ENCODE data around the gene SLC35G4. TPM values are rescaled to one million over a fixed set of nuclear protein-coding genes. Genes with fewer than 3 reads are reported as not detected.
"Not testable (repeated sequence)": the region's sequence is repeated elsewhere in the genome, so short reads cannot be mapped to it uniquely, and the experiment has no call there.

SLC35G4 gene
- total RNA-seq, 2 donors from 2014 or later = not detected

- H3K4me3 ChIP-seq; H3K27me3 ChIP-seq (replicated peaks; ENCODE audit: insufficient read depth); DNase-seq (ENCODE audit: low spot score); H3K27ac ChIP-seq; ATAC-seq (ENCODE audit: insufficient number of reproducible peaks, low FRiP score, low read depth); H3K9me3 ChIP-seq; H3K4me1 ChIP-seq (ENCODE audit: control insufficient read depth in 1 of 2, low read depth in 2 of 2); H3K36me3 ChIP-seq: not testable (repeated sequence)
Observed at GRCh38 chr18:11614042-11614441, 4.6 kb downstream of the SLC35G4 start.

DNA sequence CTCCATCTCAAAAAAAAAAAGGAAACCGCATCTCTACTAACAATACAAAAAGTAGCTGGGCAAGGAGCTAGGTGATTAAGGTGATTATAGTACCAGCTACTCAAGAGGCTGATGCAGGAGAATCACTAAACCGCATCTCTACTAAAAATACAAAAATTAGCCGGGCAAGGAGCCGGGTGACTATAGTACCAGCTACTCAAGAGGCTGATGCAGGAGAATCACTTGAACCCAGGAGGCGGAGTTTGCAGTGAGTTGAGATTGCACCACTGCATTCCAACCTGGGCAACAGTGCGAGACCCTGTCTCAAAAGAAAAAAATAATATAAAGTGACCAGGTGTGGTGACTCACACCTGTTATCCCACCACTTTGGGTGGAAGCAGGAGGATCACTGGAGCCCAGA, 5.6 kb downstream of the SLC35G4 start:
- H3K36me3 ChIP-seq; H3K27ac ChIP-seq; DNase-seq (ENCODE audit: low spot score); H3K4me3 ChIP-seq; H3K27me3 ChIP-seq (replicated peaks; ENCODE audit: insufficient read depth); ATAC-seq (ENCODE audit: insufficient number of reproducible peaks, low FRiP score, low read depth); H3K9me3 ChIP-seq; H3K4me1 ChIP-seq (ENCODE audit: control insufficient read depth in 1 of 2, low read depth in 2 of 2): not testable (repeated sequence)

DNA sequence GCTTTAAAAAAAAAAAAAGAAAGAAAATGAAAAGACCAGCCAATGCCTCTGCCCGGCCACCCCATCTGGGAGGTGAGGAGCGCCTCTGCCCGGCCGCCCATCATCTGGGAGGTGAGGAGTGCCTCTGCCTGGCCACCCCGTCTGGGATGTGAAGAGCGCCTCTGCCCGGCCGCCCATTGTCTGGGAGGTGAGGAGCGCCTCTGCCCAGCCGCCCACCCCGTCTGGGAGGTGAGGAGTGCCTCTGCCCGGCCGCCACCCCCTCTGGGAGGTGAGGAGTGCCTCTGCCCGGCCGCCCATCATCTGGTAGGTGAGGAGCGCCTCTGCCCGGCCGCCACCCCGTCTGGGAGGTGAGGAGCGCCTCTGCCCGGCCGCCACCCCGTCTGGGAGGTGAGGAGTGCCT, 37.9 kb downstream of the SLC35G4 start:
- not testable (repeated sequence) for H3K27me3 ChIP-seq (replicated peaks; ENCODE audit: insufficient read depth); DNase-seq (ENCODE audit: low spot score); H3K4me3 ChIP-seq; H3K27ac ChIP-seq; H3K36me3 ChIP-seq; ATAC-seq (ENCODE audit: insufficient number of reproducible peaks, low FRiP score, low read depth); H3K9me3 ChIP-seq; H3K4me1 ChIP-seq (ENCODE audit: control insufficient read depth in 1 of 2, low read depth in 2 of 2)

- ATAC-seq (ENCODE audit: insufficient number of reproducible peaks, low FRiP score, low read depth); H3K4me1 ChIP-seq (ENCODE audit: control insufficient read depth in 1 of 2, low read depth in 2 of 2); H3K4me3 ChIP-seq; H3K9me3 ChIP-seq; H3K27me3 ChIP-seq (replicated peaks; ENCODE audit: insufficient read depth); H3K36me3 ChIP-seq; DNase-seq (ENCODE audit: low spot score); H3K27ac ChIP-seq: not testable (repeated sequence)
Observed at GRCh38 chr18:11647804-11648203, 38.4 kb downstream of the SLC35G4 start.

DNA sequence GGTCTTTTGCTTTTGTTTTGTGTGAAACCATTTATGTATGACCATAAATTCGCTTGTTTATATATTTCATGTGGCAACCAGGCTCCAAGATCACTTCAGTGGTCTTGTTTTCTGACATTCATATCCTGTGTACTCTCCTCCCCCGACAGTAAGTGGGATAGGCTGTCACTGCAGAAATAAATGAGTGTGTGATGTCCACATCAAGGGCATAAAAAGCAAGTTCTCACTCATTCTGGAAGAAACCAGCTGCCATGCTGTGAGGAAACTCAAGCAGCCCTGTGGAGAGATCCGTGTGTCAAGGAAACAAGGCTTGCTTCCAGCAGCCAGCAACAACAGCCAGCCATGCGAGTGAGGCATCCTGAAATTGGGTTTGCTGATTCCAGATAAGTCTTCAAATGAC, 40.4 kb downstream of the SLC35G4 start:
- DNase-seq (ENCODE audit: low spot score) = no peak
- no peak overlapping the region for H3K4me3 ChIP-seq
- no peak overlapping the region for H3K27ac ChIP-seq
- no peak for ATAC-seq (ENCODE audit: insufficient number of reproducible peaks, low FRiP score, low read depth)
- no peaks in the 10 kb centered on the region for H3K4me1 ChIP-seq (ENCODE audit: control insufficient read depth in 1 of 2, low read depth in 2 of 2)
- no peaks in the 10 kb centered on the region for H3K27me3 ChIP-seq (replicated peaks; ENCODE audit: insufficient read depth)
- H3K9me3 ChIP-seq = no peaks in the 10 kb centered on the region
- TF ChIP-seq, protein P1, sequence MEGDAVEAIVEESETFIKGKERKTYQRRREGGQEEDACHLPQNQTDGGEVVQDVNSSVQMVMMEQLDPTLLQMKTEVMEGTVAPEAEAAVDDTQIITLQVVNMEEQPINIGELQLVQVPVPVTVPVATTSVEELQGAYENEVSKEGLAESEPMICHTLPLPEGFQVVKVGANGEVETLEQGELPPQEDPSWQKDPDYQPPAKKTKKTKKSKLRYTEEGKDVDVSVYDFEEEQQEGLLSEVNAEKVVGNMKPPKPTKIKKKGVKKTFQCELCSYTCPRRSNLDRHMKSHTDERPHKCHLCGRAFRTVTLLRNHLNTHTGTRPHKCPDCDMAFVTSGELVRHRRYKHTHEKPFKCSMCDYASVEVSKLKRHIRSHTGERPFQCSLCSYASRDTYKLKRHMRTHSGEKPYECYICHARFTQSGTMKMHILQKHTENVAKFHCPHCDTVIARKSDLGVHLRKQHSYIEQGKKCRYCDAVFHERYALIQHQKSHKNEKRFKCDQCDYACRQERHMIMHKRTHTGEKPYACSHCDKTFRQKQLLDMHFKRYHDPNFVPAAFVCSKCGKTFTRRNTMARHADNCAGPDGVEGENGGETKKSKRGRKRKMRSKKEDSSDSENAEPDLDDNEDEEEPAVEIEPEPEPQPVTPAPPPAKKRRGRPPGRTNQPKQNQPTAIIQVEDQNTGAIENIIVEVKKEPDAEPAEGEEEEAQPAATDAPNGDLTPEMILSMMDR (IDR thresholded peaks at IDR 0.05) = no peak
- H3K36me3 ChIP-seq = no peaks in the 10 kb centered on the region

- TF ChIP-seq, protein P1 (IDR thresholded peaks at IDR 0.05) = no peak
- no peaks in the 10 kb centered on the region for H3K36me3 ChIP-seq
- no peaks in the 10 kb centered on the region for H3K27me3 ChIP-seq (replicated peaks; ENCODE audit: insufficient read depth)
- H3K9me3 ChIP-seq = no peaks in the 10 kb centered on the region
- no peaks in the 10 kb centered on the region for H3K4me1 ChIP-seq (ENCODE audit: control insufficient read depth in 1 of 2, low read depth in 2 of 2)
- DNase-seq (ENCODE audit: low spot score) (no peak), ATAC-seq (ENCODE audit: insufficient number of reproducible peaks, low FRiP score, low read depth) (no peak)
- no peak overlapping the region for H3K27ac ChIP-seq
- H3K4me3 ChIP-seq = no peak overlapping the region
Observed at GRCh38 chr18:11651899-11652298, 42.5 kb downstream of the SLC35G4 start.

GRCh38 chr18:11653521-11653920, 44.1 kb downstream of the SLC35G4 start:
- no peak for DNase-seq (ENCODE audit: low spot score)
- Histone ChIP-seq H3K9me3 (no peaks in the 10 kb centered on the region), H3K27me3 (replicated peaks; ENCODE audit: insufficient read depth) (no peaks in the 10 kb centered on the region), H3K36me3 (no peaks in the 10 kb centered on the region), H3K4me1 (ENCODE audit: control insufficient read depth in 1 of 2, low read depth in 2 of 2) (no peaks in the 10 kb centered on the region), H3K4me3 (no peak overlapping the region), H3K27ac (no peak overlapping the region)
- ATAC-seq (ENCODE audit: insufficient number of reproducible peaks, low FRiP score, low read depth) = no peak
- TF ChIP-seq, protein P1 (IDR thresholded peaks at IDR 0.05) = no peak
